LNCAP (cell line): Measurements from ENCODE around the gene PIK3R6.

Source experiments
- TF ChIP-seq, protein P1 (sequence below): fragments of 450-650 bp; IDR thresholded peaks from 2 replicates; pipeline ENCODE4 v1.5.1; 2017; ENCODE audit warnings: mild to moderate bottlenecking

PIK3R6 gene

GRCh38 chr17:8909586-8910270 is 42.3 kb upstream of the PIK3R6 start:
- TF ChIP-seq, protein P1, sequence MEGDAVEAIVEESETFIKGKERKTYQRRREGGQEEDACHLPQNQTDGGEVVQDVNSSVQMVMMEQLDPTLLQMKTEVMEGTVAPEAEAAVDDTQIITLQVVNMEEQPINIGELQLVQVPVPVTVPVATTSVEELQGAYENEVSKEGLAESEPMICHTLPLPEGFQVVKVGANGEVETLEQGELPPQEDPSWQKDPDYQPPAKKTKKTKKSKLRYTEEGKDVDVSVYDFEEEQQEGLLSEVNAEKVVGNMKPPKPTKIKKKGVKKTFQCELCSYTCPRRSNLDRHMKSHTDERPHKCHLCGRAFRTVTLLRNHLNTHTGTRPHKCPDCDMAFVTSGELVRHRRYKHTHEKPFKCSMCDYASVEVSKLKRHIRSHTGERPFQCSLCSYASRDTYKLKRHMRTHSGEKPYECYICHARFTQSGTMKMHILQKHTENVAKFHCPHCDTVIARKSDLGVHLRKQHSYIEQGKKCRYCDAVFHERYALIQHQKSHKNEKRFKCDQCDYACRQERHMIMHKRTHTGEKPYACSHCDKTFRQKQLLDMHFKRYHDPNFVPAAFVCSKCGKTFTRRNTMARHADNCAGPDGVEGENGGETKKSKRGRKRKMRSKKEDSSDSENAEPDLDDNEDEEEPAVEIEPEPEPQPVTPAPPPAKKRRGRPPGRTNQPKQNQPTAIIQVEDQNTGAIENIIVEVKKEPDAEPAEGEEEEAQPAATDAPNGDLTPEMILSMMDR = no peak

GRCh38 chr17:8905331-8905730 is 37.9 kb upstream of the PIK3R6 start:
- TF ChIP-seq, protein P1 = no peak

- TF ChIP-seq, protein P1 = no peak
These were observed 37.2 kb upstream of the PIK3R6 start for GRCh38 chr17:8904686-8905085.

DNA sequence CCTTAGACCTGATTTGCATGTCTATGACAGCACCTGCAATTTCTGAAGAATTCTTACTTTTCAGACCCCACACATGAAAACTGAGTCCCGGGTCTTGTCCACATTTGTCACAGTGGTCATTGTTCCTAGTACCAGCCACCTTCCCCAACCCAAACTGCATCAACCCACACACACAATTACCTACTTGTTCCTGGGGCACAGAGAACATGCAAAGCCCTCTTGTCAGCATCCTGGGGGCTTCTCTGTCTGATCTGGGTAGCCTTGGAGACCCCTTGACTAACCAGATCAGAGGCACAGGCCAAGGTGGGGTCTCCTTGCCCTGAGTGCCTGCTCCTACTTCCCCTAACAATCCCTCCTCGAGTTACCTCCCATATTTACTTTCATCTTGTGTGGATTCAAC is 36.7 kb upstream of the PIK3R6 start:
- TF ChIP-seq, protein P1 = no peak

- TF ChIP-seq, protein P1 = no peak
These were observed 33.4 kb upstream of the PIK3R6 start for GRCh38 chr17:8900626-8901585.

DNA sequence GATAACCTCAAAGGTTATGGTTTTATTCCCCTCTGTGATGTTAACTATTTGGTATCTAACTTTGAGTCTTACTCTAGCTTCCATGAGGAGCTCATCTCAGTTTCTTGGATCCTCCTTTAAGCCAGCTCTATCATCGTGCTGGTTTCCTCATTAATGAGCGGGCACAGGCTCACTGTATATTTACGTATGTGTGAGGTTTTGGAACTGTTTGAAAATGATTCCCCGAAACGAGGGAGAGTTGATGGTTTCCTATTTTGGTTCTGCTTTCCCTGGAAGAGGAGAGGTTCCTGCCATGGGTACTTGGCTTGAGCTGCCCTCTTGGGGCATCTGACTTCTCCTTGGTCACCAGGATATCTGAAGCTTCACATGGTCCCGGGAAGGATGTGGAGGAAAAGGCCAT is 32.7 kb upstream of the PIK3R6 start:
- TF ChIP-seq, protein P1 = no peak

GRCh38 chr17:8898636-8899035 is 31.2 kb upstream of the PIK3R6 start:
- TF ChIP-seq, protein P1 = no peak
